BJ (cell line): Measurements from ENCODE around the gene KCNA2. TPM values are rescaled to one million over a fixed set of nuclear protein-coding genes. Genes with fewer than 3 reads are reported as not detected.

Source experiments
- CTCF ChIA-PET: fragments of 350-600 bp; formaldehyde crosslinking; extraction: SDS; loops from one replicate; lab custom pipeline; 2021; ENCODE audit warnings: antibody characterized with exemption, inconsistent platforms; lab: Yijun Ruan, JAX
- POLR2A ChIA-PET: fragments of 300-600 bp; sonication (Branson Sonifier 250); formaldehyde crosslinking; extraction: SDS; loops from one replicate; lab custom pipeline; 2021; ENCODE audit warnings: antibody characterized with exemption; lab: Charles Lee
- DNase-seq: peaks from one replicate; pipeline ENCODE4 v3.0.0-alpha.2; 2011; ENCODE audit warnings: low read depth
- H3K27me3 ChIP-seq: 2 replicates; pipeline ENCODE4 v1.6.0; 2011; ENCODE audit warnings: low read length; ENCODE audit not compliant: control insufficient read depth, insufficient read depth
- H3K36me3 ChIP-seq: 2 replicates; pipeline ENCODE4 v1.5.1; 2011; ENCODE audit warnings: low read length; ENCODE audit not compliant: control insufficient read depth, insufficient read depth
- H3K4me3 ChIP-seq: 2 replicates; pipeline ENCODE4 v1.5.1; 2011; ENCODE audit warnings: low read depth, mild to moderate bottlenecking, control low read depth, low read length
- polyA plus RNA-seq: library from polyadenylated mRNA; depleted of rRNA; stranded (reverse); fragments of >200 nt; gene quantifications from 2 replicates; pipeline ENCODE4 v1.2.3, GENCODE V29; 2011
- TF ChIP-seq, protein P1 (sequence below): IDR thresholded peaks from 2 replicates; pipeline ENCODE4 v1.5.1; 2011; ENCODE audit warnings: low read depth, mild to moderate bottlenecking, control low read depth, inconsistent platforms, low read length, moderate library complexity; ENCODE audit not compliant: insufficient read depth

KCNA2 gene
- polyA plus RNA-seq, 1 experiment: not detected

DNA sequence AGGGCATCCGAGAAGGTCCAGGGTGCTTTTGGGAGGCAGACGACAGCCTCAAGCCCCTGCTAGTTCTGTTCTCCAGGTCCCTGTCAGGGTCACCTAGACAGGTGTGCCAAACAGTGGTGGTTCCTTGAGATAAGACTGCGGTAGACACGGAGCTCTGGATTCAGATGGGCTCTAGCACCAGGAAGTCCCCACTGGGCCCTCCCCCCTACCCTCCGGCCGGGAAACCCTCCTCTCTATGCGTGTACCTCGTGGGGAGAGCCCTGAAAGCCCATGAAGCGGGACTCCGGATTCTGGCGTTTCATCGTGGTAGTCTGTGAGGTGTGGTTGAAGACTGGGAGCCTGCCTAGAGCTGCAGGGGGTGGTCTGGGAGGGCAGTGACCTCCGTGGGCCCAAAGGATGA, 2.1 kb upstream of the KCNA2 start:
- TF ChIP-seq, protein P1, sequence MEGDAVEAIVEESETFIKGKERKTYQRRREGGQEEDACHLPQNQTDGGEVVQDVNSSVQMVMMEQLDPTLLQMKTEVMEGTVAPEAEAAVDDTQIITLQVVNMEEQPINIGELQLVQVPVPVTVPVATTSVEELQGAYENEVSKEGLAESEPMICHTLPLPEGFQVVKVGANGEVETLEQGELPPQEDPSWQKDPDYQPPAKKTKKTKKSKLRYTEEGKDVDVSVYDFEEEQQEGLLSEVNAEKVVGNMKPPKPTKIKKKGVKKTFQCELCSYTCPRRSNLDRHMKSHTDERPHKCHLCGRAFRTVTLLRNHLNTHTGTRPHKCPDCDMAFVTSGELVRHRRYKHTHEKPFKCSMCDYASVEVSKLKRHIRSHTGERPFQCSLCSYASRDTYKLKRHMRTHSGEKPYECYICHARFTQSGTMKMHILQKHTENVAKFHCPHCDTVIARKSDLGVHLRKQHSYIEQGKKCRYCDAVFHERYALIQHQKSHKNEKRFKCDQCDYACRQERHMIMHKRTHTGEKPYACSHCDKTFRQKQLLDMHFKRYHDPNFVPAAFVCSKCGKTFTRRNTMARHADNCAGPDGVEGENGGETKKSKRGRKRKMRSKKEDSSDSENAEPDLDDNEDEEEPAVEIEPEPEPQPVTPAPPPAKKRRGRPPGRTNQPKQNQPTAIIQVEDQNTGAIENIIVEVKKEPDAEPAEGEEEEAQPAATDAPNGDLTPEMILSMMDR: no peak
- POLR2A ChIA-PET: no interaction called here
- H3K36me3 ChIP-seq: no peaks in the 10 kb centered on the region
- H3K27me3 ChIP-seq: peaks cover 45% of the 10 kb centered on the region
- DNase-seq: no peak
- H3K4me3 ChIP-seq: no peak overlapping the region
- CTCF ChIA-PET: interaction anchor here (1.2 kb wide), 1 partner anchor 11 kb away, joined by 4 read pairs; no protein-coding TSS in a partner anchor

- TF ChIP-seq, protein P1: no peak
- Histone ChIP-seq H3K27me3 (peaks cover 48% of the 10 kb centered on the region), H3K4me3 (no peak overlapping the region), H3K36me3 (no peaks in the 10 kb centered on the region)
- no peak for DNase-seq
- ChIA-PET CTCF (interaction anchor here (0.7 to 1.5 kb wide), 4 partner anchors 11 to 174 kb away, joined by 3 to 4 read pairs (median 4); no protein-coding TSS in a partner anchor), POLR2A (no interaction called here)
Observed at GRCh38 chr1:110607536-110608230, 1.5 kb upstream of the KCNA2 start.

DNA sequence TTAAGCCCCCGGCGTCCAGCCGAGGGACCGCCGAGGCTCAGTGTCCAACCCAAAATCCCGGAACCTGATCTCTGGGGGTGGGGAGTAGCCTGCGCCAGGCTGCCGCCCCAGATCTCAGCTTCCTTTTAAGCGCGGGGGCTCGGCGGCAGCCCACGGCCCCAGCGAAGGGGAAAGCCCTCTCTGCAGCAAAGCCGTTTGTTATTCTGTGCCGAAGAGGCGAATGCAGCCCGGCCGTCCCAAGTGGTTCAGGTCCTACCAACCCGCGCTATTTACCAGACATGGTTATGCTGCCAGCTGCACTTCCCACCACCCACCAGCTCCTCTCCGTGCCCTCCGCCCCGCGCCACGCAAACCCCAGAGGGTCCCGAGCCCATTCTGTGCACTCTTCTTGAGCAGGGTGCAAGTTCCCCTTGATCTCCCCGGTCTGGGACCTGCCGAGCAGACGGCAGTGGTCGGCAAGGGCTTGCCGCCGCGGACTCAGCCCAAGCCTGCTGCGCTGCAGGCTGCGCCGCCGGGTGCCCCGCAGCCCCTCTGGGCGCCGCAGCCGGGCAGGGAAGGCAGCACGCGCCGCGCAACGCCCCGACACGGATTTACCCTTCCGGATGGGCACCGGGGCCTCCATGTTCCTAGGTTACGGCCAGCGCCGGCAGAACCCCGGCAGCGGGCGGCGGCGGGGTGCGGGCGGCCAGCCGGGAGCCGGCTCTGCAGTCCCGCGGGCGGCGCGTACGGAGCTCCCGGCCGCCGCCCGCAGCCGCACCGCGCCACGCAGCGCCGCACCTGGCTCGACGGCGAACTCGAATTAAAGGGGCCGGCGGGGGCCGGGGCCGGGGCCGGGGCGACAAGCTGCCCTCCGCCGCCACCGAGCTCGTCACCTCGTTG, 738 bp upstream of the KCNA2 start:
- no peak for DNase-seq
- CTCF ChIA-PET: interaction anchor here (0.7 to 2.7 kb wide), 5 partner anchors 9 to 174 kb away, joined by 3 to 15 read pairs (median 4); no protein-coding TSS in a partner anchor
- POLR2A ChIA-PET: no interaction called here
- TF ChIP-seq, protein P1: no peak
- Histone ChIP-seq H3K4me3 (peak overlapping the region; percentile 17), H3K36me3 (no peaks in the 10 kb centered on the region), H3K27me3 (peaks cover 50% of the 10 kb centered on the region)

DNA sequence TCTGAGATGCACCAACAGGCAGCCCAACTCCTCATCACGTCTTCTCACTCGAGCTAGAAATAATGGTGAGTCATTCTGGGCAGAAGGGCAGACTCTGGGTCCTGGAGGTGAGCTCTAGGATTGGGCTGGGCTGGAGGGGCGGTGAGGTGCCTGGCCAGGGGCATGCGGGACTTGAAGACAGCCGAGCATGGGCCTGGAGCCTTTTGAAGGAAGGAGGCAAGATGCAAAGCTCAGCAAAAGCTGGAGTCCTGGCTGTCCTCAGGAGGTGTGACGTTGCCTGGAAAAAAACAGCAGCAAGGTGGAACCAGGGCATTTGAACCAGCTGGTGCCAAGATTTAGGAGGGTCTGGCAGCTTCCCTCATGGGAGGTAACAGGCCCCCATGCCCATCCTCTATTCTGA, 712 bp downstream of the KCNA2 start:
- H3K36me3 ChIP-seq: no peaks in the 10 kb centered on the region
- ChIA-PET POLR2A (no interaction called here), CTCF (interaction anchor here (0.7 to 2.7 kb wide), 3 partner anchors 9 to 14 kb away, joined by 3 to 15 read pairs (median 8); no protein-coding TSS in a partner anchor)
- H3K27me3 ChIP-seq: peaks cover 48% of the 10 kb centered on the region
- no peak overlapping the region for H3K4me3 ChIP-seq
- DNase-seq: no peak
- TF ChIP-seq, protein P1: no peak
